Naive thymus-derived CD4-positive, alpha-beta T cell (primary cell): Measurements from ENCODE around the gene POU6F2. TPM values are rescaled to one million over a fixed set of nuclear protein-coding genes. Genes with fewer than 3 reads are reported as not detected.

Experiments used
- ATAC-seq: fragments of 150-1000 bp; cut with Tn5 transposase; 2 replicates; pipeline ENCODE4 v1.10.0; 2021; ENCODE audit warnings: mild to moderate bottlenecking, moderate library complexity
- CTCF ChIA-PET: fragments of 350-600 bp; sonication (Branson Sonifier 250); formaldehyde crosslinking; loops from one replicate; lab custom pipeline; 2021; ENCODE audit warnings: antibody characterized with exemption; lab: Charles Lee
- POLR2A ChIA-PET: fragments of 350-600 bp; sonication (Branson Sonifier 250); formaldehyde crosslinking; loops from one replicate; lab custom pipeline; 2021; ENCODE audit warnings: antibody characterized with exemption, inconsistent platforms; lab: Charles Lee
- DNase-seq, 9 donors: peaks; one replicate each; pipeline versions ENCODE4 v3.0.0 to v3.0.0-alpha.2; 2020 to 2022; ENCODE audit warnings: mixed read lengths in 1 of 9
- H3K27ac ChIP-seq: one replicate; pipeline ENCODE4 v1.7.0; 2013; ENCODE audit warnings: mild to moderate bottlenecking, low read depth, low read length, moderate library complexity
- H3K27me3 ChIP-seq, 2 donors: one replicate each; pipeline ENCODE4 v1.7.0; 2013; ENCODE audit warnings: low read length in 2 of 2, mild to moderate bottlenecking in 2 of 2, moderate library complexity in 2 of 2; ENCODE audit not compliant: control insufficient read depth in 2 of 2, insufficient read depth in 2 of 2
- H3K36me3 ChIP-seq, 3 experiments: 1 replicate in 2 of 3; 2 replicates in 1 of 3; pipeline ENCODE4 v1.7.0; 2013; ENCODE audit warnings: low read length in 3 of 3, mild to moderate bottlenecking in 3 of 3, moderate library complexity in 1 of 3; ENCODE audit not compliant: insufficient read depth in 3 of 3, control insufficient read depth in 2 of 3
- H3K4me1 ChIP-seq, 2 donors: one replicate each; pipeline ENCODE4 v1.7.0; 2013; ENCODE audit warnings: low read length in 2 of 2, mild to moderate bottlenecking in 2 of 2, moderate library complexity in 1 of 2; ENCODE audit not compliant: control insufficient read depth in 2 of 2, insufficient read depth in 2 of 2
- H3K4me3 ChIP-seq: 2 replicates; pipeline ENCODE4 v1.7.0; 2013; ENCODE audit warnings: mild to moderate bottlenecking, low read length
- H3K9me3 ChIP-seq, 3 experiments: 1 replicate in 2 of 3; 2 replicates in 1 of 3; pipeline ENCODE4 v1.7.0; 2013; ENCODE audit warnings: low read length in 3 of 3; ENCODE audit not compliant: control insufficient read depth in 2 of 3
- H3K27ac Mint-ChIP-seq, 9 donors: one replicate each; pipeline ENCODE4 v1.8.0; 2020 to 2022; ENCODE audit warnings: mixed read lengths in 9 of 9, mild to moderate bottlenecking in 8 of 9, moderate library complexity in 5 of 9, inconsistent platforms in 2 of 9
- H3K27me3 Mint-ChIP-seq, 5 donors: one replicate each; pipeline ENCODE4 v1.8.0; 2021 to 2022; ENCODE audit warnings: mixed read lengths in 5 of 5, mild to moderate bottlenecking in 1 of 5
- H3K36me3 Mint-ChIP-seq, 5 donors: one replicate each; pipeline ENCODE4 v1.8.0; 2020 to 2022; ENCODE audit warnings: mixed read lengths in 5 of 5, mild to moderate bottlenecking in 3 of 5, inconsistent platforms in 1 of 5
- H3K4me1 Mint-ChIP-seq, 7 donors: one replicate each; pipeline ENCODE4 v1.8.0; 2020 to 2022; ENCODE audit warnings: mixed read lengths in 7 of 7, mild to moderate bottlenecking in 3 of 7, inconsistent platforms in 1 of 7
- H3K4me3 Mint-ChIP-seq, 10 donors: one replicate each; pipeline ENCODE4 v1.8.0; 2020 to 2022; ENCODE audit warnings: mild to moderate bottlenecking in 10 of 10, mixed read lengths in 10 of 10, moderate library complexity in 6 of 10, inconsistent platforms in 2 of 10
- H3K9me3 Mint-ChIP-seq, 11 donors: one replicate each; pipeline ENCODE4 v1.8.0; 2020 to 2022; ENCODE audit warnings: mixed read lengths in 11 of 11, mild to moderate bottlenecking in 4 of 11, inconsistent platforms in 1 of 11, moderate library complexity in 1 of 11
- intact Hi-C, 2 donors: fragments of 100-400 bp; cut with micrococcal nuclease; formaldehyde crosslinking; loops; one replicate each; pipeline ENCODE4 v1.15.1; 2023
- polyA plus RNA-seq, 2 donors: library from polyadenylated mRNA; unstranded; fragments of 300-500 nt; fragmentation: Illumina TruSeq; gene quantifications; one replicate each; pipeline ENCODE4 v1.2.3, GENCODE V29; 2021
- total RNA-seq, 6 experiments: library from RNA in 5 of 6; stranded (reverse) in 5 of 6; gene quantifications; 1 replicate in 5 of 6; 2 replicates in 1 of 6; pipeline ENCODE4 v1.2.3 and lab custom pipeline; 2021 to 2026

POU6F2 gene
- total and polyA plus RNA-seq, 7 experiments from 2014 or later, result 0.24 TPM; not detected in 6

DNA sequence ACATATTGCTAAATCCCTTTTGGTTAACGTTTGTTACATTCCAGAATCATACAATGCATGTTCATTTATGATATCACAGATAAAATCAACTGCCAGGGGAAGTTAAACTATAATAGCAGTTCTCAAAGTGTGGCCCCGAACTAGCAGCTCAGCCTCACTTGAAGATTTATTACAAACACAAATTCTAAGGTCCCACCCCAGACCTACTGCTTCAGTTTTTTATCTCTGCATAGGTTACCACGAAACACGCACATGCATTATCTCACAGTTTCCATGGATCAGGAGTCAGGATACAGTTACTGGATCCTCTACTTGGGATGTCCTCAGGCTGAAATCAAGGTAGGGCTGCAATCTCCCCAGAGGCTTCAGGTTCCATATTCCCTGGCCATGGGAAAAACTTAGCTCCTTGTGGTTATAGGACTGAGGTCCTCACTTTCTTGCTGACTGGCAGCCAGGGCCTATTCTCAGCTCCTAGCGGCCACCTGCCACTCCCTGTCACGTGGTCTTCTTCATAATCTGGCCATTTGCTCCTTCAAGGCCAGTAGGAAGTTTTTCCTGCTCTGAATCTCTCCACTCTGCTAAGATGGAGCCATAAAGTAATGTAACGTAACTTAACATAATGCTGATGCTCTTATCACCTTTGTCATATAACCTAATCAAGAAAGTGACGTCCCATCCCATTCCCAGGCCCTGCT is 538.0 kb downstream of the POU6F2 start:
- Mint-ChIP-seq H3K27ac (no peak overlapping the region), H3K9me3 (peaks cover 0 to 2% (median 0%) of the 10 kb centered on the region in 11 donors)

DNA sequence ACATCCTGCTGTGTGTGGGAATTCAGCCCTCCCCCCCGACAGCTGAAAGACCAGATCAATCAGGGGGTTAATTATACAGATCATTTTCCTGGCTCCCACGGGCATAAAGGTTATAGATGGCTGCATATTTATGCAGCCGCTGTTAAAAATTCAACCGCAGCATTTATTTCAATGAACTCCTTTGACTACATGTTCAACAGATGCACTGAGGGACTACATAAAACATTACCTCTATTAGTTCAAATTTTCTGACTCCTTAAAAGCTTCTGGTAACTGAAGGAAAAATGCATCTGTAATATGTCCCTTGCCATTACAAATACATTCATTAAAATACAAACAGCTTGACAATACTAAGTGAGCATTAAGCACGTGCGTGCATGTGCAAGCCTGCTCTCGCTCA is 538.8 kb downstream of the POU6F2 start:
- H3K4me3 ChIP-seq, result no peak overlapping the region
- H3K36me3 ChIP-seq, result no peaks in the 10 kb centered on the region
- H3K36me3 Mint-ChIP-seq, result no peaks in the 10 kb centered on the region
- POLR2A ChIA-PET, result no interaction called here
- no peaks in the 10 kb centered on the region for H3K9me3 ChIP-seq
- intact Hi-C loops, result no loop called here
- H3K27me3 ChIP-seq, result no peaks in the 10 kb centered on the region
- H3K4me3 Mint-ChIP-seq, result no peak overlapping the region
- H3K27ac ChIP-seq, result no peak overlapping the region
- ATAC-seq (no peak), DNase-seq (no peak)
- H3K27ac Mint-ChIP-seq, result no peak overlapping the region
- peaks cover 0 to 11% (median 2%) of the 10 kb centered on the region in 5 donors for H3K27me3 Mint-ChIP-seq
- H3K4me1 Mint-ChIP-seq, result peaks cover 0 to 3% (median 0%) of the 10 kb centered on the region in 7 donors
- H3K9me3 Mint-ChIP-seq, result no peaks in the 10 kb centered on the region
- no peaks in the 10 kb centered on the region for H3K4me1 ChIP-seq
- CTCF ChIA-PET, result no interaction called here

More for the DNA sequence above, 538.0 kb downstream of the POU6F2 start:
- ChIA-PET POLR2A (no interaction called here), CTCF (no interaction called here)
- intact Hi-C loops, result no loop called here
- H3K36me3 Mint-ChIP-seq, result no peaks in the 10 kb centered on the region
- H3K9me3 ChIP-seq, result no peaks in the 10 kb centered on the region
- ATAC-seq, result no peak
- H3K27me3 ChIP-seq, result no peaks in the 10 kb centered on the region
- H3K4me3 Mint-ChIP-seq, result no peak overlapping the region
- H3K36me3 ChIP-seq, result no peaks in the 10 kb centered on the region
- peaks cover 0 to 11% (median 0%) of the 10 kb centered on the region in 5 donors for H3K27me3 Mint-ChIP-seq
- peaks cover 0 to 4% (median 0%) of the 10 kb centered on the region in 7 donors for H3K4me1 Mint-ChIP-seq
- no peak overlapping the region for H3K27ac ChIP-seq
- no peaks in the 10 kb centered on the region for H3K4me1 ChIP-seq
- DNase-seq, result no peak
- no peak overlapping the region for H3K4me3 ChIP-seq

DNA sequence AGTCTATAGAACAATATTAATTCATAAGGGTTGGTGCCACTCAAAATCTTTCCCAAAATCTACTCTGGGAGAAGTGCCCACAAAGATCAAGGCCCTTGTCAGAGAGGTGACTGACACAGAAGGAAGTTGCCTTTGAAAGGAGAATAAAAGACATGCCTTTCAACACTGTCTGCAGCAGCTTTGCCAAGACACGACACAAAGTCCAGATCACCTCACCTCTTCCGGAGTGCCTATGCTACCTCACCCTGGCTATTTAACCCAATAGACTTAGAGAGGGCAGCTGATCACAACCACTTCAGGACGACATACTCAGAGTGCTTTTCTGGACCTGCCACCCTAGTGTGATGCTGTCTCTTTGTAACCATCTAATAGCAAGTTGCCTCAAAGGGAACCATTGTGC is 539.5 kb downstream of the POU6F2 start:
- ATAC-seq, result no peak
- intact Hi-C loops, result no loop called here
- Mint-ChIP-seq H3K4me3 (no peak overlapping the region), H3K27me3 (peaks cover 2 to 11% (median 5%) of the 10 kb centered on the region in 5 donors), H3K27ac (no peak overlapping the region), H3K36me3 (no peaks in the 10 kb centered on the region), H3K9me3 (no peaks in the 10 kb centered on the region), H3K4me1 (peaks cover 0 to 3% (median 0%) of the 10 kb centered on the region in 7 donors)
- no peak for DNase-seq
- Histone ChIP-seq H3K27me3 (no peaks in the 10 kb centered on the region), H3K36me3 (no peaks in the 10 kb centered on the region), H3K9me3 (no peaks in the 10 kb centered on the region), H3K27ac (no peak overlapping the region), H3K4me3 (no peak overlapping the region), H3K4me1 (no peaks in the 10 kb centered on the region)
- ChIA-PET CTCF (no interaction called here), POLR2A (no interaction called here)

Other genes with a start within 250 kb of the POU6F2 start
- gene VPS41, start 68.7 kb upstream of the POU6F2 start, total RNA-seq, result 10 to 100 TPM; 37.1 to 65.0 (median 64.5) TPM
- gene VPS41, start 68.7 kb upstream of the POU6F2 start, polyA plus RNA-seq, result 10 to 100 TPM; 33.1 to 34.6 TPM